H9 (cell line): ENCODE results near the gene SFN. TPM values are rescaled to one million over a fixed set of nuclear protein-coding genes. Genes with fewer than 3 reads are reported as not detected.
"Not testable (repeated sequence)": the region's sequence is repeated elsewhere in the genome, so short reads cannot be mapped to it uniquely, and the experiment has no call there.

Experiments
- DNase-seq: peaks from one replicate; pipeline ENCODE4 v3.0.0-alpha.2; 2017
- H2AFZ ChIP-seq: one replicate; pipeline ENCODE4 v1.6.1; 2013; ENCODE audit warnings: mild to moderate bottlenecking, low read length, control low read depth, moderate library complexity
- H2AK5ac ChIP-seq: 2 replicates; pipeline ENCODE4 v1.6.1; 2013; ENCODE audit warnings: low read length, control low read depth, mixed read lengths; ENCODE audit not compliant: insufficient read length
- H2BK120ac ChIP-seq: one replicate; pipeline ENCODE4 v1.6.1; 2013; ENCODE audit warnings: low read depth, mild to moderate bottlenecking, low read length, control low read depth, inconsistent platforms; ENCODE audit not compliant: poor library complexity, severe bottlenecking
- H2BK12ac ChIP-seq: 2 replicates; pipeline ENCODE4 v1.6.1; 2013; ENCODE audit warnings: low read length, control low read depth, mixed read lengths, low read depth; ENCODE audit not compliant: insufficient read length
- H2BK15ac ChIP-seq: 2 replicates; pipeline ENCODE4 v1.6.1; 2013; ENCODE audit warnings: low read depth, low read length, control low read depth
- H2BK20ac ChIP-seq: one replicate; pipeline ENCODE4 v1.6.1; 2013; ENCODE audit warnings: low read depth, mild to moderate bottlenecking, low read length, control low read depth, inconsistent platforms; ENCODE audit not compliant: poor library complexity, severe bottlenecking
- H2BK5ac ChIP-seq: 2 replicates; pipeline ENCODE4 v1.6.1; 2013; ENCODE audit warnings: low read length, control low read depth, mixed read lengths; ENCODE audit not compliant: insufficient read length
- H3K14ac ChIP-seq: 2 replicates; pipeline ENCODE4 v1.6.1; 2013; ENCODE audit warnings: low read length, control low read depth; ENCODE audit not compliant: insufficient read depth
- H3K18ac ChIP-seq: 2 replicates; pipeline ENCODE4 v1.6.1; 2013; ENCODE audit warnings: low read depth, mild to moderate bottlenecking, mixed read lengths, low read length, control low read depth; ENCODE audit not compliant: insufficient read length
- H3K23ac ChIP-seq: 2 replicates; pipeline ENCODE4 v1.6.1; 2013; ENCODE audit warnings: low read length, control low read depth, mixed read lengths, low read depth; ENCODE audit not compliant: insufficient read length
- H3K23me2 ChIP-seq: 2 replicates; pipeline ENCODE4 v1.6.1; 2013; ENCODE audit warnings: low read depth, mild to moderate bottlenecking, mixed read lengths, low read length, control low read depth; ENCODE audit not compliant: insufficient read length, poor library complexity, severe bottlenecking
- H3K27ac ChIP-seq: 2 replicates; pipeline ENCODE4 v1.5.1; 2013; ENCODE audit warnings: low read length, control low read depth, mixed read lengths, low read depth; ENCODE audit not compliant: insufficient read length
- H3K27me3 ChIP-seq: 2 replicates; pipeline ENCODE4 v1.6.1; 2013; ENCODE audit warnings: low read length, control low read depth, inconsistent platforms; ENCODE audit not compliant: insufficient read depth
- H3K4ac ChIP-seq: 2 replicates; pipeline ENCODE4 v1.6.1; 2013; ENCODE audit warnings: low read depth, mild to moderate bottlenecking, control low read depth, inconsistent platforms, low read length, moderate library complexity
- H3K4me1 ChIP-seq: 2 replicates; pipeline ENCODE4 v1.6.1; 2013; ENCODE audit warnings: low read length, control low read depth, inconsistent platforms; ENCODE audit not compliant: insufficient read depth
- H3K4me2 ChIP-seq: 2 replicates; pipeline ENCODE4 v1.6.1; 2013; ENCODE audit warnings: low read length, control low read depth, mixed read lengths; ENCODE audit not compliant: insufficient read length, insufficient read depth
- H3K56ac ChIP-seq: 2 replicates; pipeline ENCODE4 v1.6.1; 2013; ENCODE audit warnings: low read depth, mild to moderate bottlenecking, mixed read lengths, low read length, control low read depth; ENCODE audit not compliant: insufficient read length
- H3K79me1 ChIP-seq: 2 replicates; pipeline ENCODE4 v1.6.1; 2013; ENCODE audit warnings: low read depth, mild to moderate bottlenecking, moderate library complexity, low read length, control low read depth, inconsistent platforms; ENCODE audit not compliant: insufficient read depth, poor library complexity, severe bottlenecking
- H3K79me2 ChIP-seq: 2 replicates; pipeline ENCODE4 v1.6.1; 2013; ENCODE audit warnings: low read length, control low read depth, inconsistent platforms; ENCODE audit not compliant: insufficient read depth
- H3K9ac ChIP-seq: 2 replicates; pipeline ENCODE4 v1.6.1; 2013; ENCODE audit warnings: low read length, control low read depth, mixed read lengths; ENCODE audit not compliant: insufficient read length; ENCODE audit errors: extremely low read depth
- H3K9me3 ChIP-seq: one replicate; pipeline ENCODE4 v1.6.1; 2013; ENCODE audit warnings: low read depth, low read length, inconsistent platforms; ENCODE audit not compliant: control insufficient read depth
- H3T11ph ChIP-seq: one replicate; pipeline ENCODE4 v1.6.1; 2013; ENCODE audit warnings: mild to moderate bottlenecking, low read length, control low read depth, inconsistent platforms
- H4K20me1 ChIP-seq: one replicate; pipeline ENCODE4 v1.6.1; 2013; ENCODE audit not compliant: control insufficient read depth, insufficient read length, insufficient read depth
- H4K5ac ChIP-seq: 2 replicates; pipeline ENCODE4 v1.6.1; 2013; ENCODE audit warnings: low read depth, mild to moderate bottlenecking, mixed read lengths, low read length, control low read depth; ENCODE audit not compliant: insufficient read length
- H4K8ac ChIP-seq: replicated peaks from 2 replicates; pipeline ENCODE4 v1.6.1; 2013; ENCODE audit warnings: low read length, control low read depth, mixed read lengths, low read depth; ENCODE audit not compliant: insufficient read length
- H4K91ac ChIP-seq: 2 replicates; pipeline ENCODE4 v1.6.1; 2013; ENCODE audit warnings: low read depth, mild to moderate bottlenecking, moderate library complexity, mixed read lengths, low read length, control low read depth; ENCODE audit not compliant: insufficient read length
- H3K27ac Mint-ChIP-seq, 3 experiments: 2 replicates in 2 of 3; 3 replicates in 1 of 3; pipeline ENCODE4 v1.8.0; 2020 to 2021; ENCODE audit warnings: mixed read lengths in 3 of 3, mild to moderate bottlenecking in 1 of 3, moderate library complexity in 1 of 3
- H3K27me3 Mint-ChIP-seq: 2 replicates; pipeline ENCODE4 v1.8.0; 2021; ENCODE audit warnings: low read depth, mild to moderate bottlenecking, moderate library complexity, mixed read lengths
- H3K36me3 Mint-ChIP-seq, 3 experiments: 2 replicates in 2 of 3; 3 replicates in 1 of 3; pipeline ENCODE4 v1.8.0; 2020 to 2021; ENCODE audit warnings: low read depth in 3 of 3, mixed read lengths in 3 of 3; ENCODE audit not compliant: insufficient read depth in 1 of 3
- H3K4me1 Mint-ChIP-seq, 2 experiments: 2 replicates each; pipeline ENCODE4 v1.8.0; 2020; ENCODE audit warnings: mixed read lengths in 2 of 2
- H3K4me3 Mint-ChIP-seq, 2 experiments: 2 replicates in 1 of 2; 3 replicates in 1 of 2; pipeline ENCODE4 v1.8.0; 2020 to 2021; ENCODE audit warnings: mild to moderate bottlenecking in 2 of 2, mixed read lengths in 2 of 2, moderate library complexity in 1 of 2
- H3K9me3 Mint-ChIP-seq, 2 experiments: 2 replicates in 1 of 2; 3 replicates in 1 of 2; pipeline ENCODE4 v1.8.0; 2020; ENCODE audit warnings: mild to moderate bottlenecking in 2 of 2, mixed read lengths in 2 of 2, moderate library complexity in 1 of 2
- WGBS: extraction: QIAGEN DNeasy Blood & Tissue Kit; methylation state at CpG from one replicate; pipeline ENCODE4 v1.1.7; 2013; ENCODE audit warnings: missing lambda C conversion rate, low lambda C conversion rate, mixed read lengths; ENCODE audit not compliant: insufficient read length; ENCODE audit errors: extremely low coverage; 5-methylcytosine and 5-hydroxymethylcytosine counted together
- total RNA-seq: library from RNA; stranded (reverse); gene quantifications from 2 replicates; pipeline ENCODE4 v1.2.1, GENCODE V29; 2021
- TF ChIP-seq, protein P1 (sequence below): fragments of 200-600 bp; sonication (generic); conservative IDR thresholded peaks from 3 replicates; pipeline ENCODE4 v1.8.0; 2021; ENCODE audit warnings: antibody characterized with exemption, mild to moderate bottlenecking

Gene SFN
- total RNA-seq, 1 experiment from 2014 or later = 4.3 TPM

DNA sequence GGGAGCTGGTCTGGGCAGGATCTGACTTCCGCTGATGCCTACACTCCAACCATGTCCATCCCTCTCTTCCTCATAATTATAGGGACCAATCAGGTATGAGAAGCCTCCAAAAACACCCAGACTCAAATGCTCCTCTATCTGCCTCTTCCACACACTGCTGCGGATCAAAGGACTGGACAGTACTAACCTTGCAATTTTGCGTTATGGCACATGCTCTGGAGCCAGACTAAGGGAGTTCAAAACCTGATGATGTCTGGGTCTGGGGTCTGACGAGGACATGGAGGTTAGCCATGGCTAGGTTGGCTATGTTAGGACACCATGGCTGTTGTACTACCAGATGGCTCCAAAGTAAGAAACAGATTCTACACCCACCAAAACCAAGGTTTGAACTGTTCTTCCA is 16.8 kb downstream of the SFN start:
- TF ChIP-seq, protein P1, sequence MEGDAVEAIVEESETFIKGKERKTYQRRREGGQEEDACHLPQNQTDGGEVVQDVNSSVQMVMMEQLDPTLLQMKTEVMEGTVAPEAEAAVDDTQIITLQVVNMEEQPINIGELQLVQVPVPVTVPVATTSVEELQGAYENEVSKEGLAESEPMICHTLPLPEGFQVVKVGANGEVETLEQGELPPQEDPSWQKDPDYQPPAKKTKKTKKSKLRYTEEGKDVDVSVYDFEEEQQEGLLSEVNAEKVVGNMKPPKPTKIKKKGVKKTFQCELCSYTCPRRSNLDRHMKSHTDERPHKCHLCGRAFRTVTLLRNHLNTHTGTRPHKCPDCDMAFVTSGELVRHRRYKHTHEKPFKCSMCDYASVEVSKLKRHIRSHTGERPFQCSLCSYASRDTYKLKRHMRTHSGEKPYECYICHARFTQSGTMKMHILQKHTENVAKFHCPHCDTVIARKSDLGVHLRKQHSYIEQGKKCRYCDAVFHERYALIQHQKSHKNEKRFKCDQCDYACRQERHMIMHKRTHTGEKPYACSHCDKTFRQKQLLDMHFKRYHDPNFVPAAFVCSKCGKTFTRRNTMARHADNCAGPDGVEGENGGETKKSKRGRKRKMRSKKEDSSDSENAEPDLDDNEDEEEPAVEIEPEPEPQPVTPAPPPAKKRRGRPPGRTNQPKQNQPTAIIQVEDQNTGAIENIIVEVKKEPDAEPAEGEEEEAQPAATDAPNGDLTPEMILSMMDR = no peak
- no peaks in the 10 kb centered on the region for H4K20me1 ChIP-seq
- Mint-ChIP-seq H3K4me1 (peaks cover 0 to 5% of the 10 kb centered on the region in 2 experiments; a peak in 2 of 4 replicates), H3K9me3 (no peaks in the 10 kb centered on the region), H3K27me3 (no peaks in the 10 kb centered on the region), H3K27ac (no peak overlapping the region), H3K4me3 (no peak overlapping the region), H3K36me3 (peaks cover 16 to 54% (median 43%) of the 10 kb centered on the region in 3 experiments; a peak in 6 of 7 replicates)
- H4K8ac ChIP-seq = no peak overlapping the region
- H3K4me2 ChIP-seq = no peak overlapping the region
- H4K5ac ChIP-seq = no peak overlapping the region
- H2BK120ac ChIP-seq = no peak overlapping the region
- H3T11ph ChIP-seq = no peak overlapping the region
- H3K27me3 ChIP-seq = no peaks in the 10 kb centered on the region
- no peaks in the 10 kb centered on the region for H3K9me3 ChIP-seq
- no peak overlapping the region for H3K9ac ChIP-seq
- H2BK15ac ChIP-seq = no peak overlapping the region
- no CpG with 5 or more reads among the region's 4 CpGs for WGBS
- no peak overlapping the region for H3K14ac ChIP-seq
- H3K79me1 ChIP-seq = no peaks in the 10 kb centered on the region
- H2BK5ac ChIP-seq = no peak overlapping the region
- no peaks in the 10 kb centered on the region for H3K23me2 ChIP-seq
- no peak overlapping the region for H3K56ac ChIP-seq
- H2AFZ ChIP-seq = no peak overlapping the region
- no peak overlapping the region for H4K91ac ChIP-seq
- H3K18ac ChIP-seq = no peak overlapping the region
- H2BK12ac ChIP-seq = no peak overlapping the region
- H3K27ac ChIP-seq = no peak overlapping the region
- no peaks in the 10 kb centered on the region; the same call in 1 of the 2 replicates for H3K4me1 ChIP-seq
- no peaks in the 10 kb centered on the region for H3K79me2 ChIP-seq
- H2BK20ac ChIP-seq = no peak overlapping the region
- H3K23ac ChIP-seq = no peak overlapping the region
- no peak for DNase-seq
- no peak overlapping the region for H2AK5ac ChIP-seq
- H3K4ac ChIP-seq = no peak overlapping the region

DNA sequence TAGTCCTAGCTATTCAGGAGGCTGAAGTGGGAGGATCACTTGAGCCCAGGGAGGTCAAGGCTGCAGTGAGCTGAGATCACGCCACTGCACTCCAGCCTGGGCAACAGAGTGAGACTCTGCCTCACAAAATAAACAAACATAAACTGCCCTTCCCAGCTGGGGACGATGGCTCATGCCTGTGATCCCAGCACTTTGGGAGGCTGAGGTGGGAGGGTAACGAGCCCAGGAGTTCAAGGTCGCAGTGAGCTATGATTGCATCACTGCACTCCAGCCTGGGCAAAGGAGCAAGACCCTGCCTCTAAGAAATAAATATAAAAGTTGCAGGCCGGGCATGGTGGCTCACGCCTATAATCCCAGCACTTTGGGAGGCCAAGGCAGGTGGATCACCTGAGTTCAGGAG is 18.7 kb downstream of the SFN start:
- H3K79me1 ChIP-seq, H3K27ac Mint-ChIP-seq, H3K18ac ChIP-seq, H3T11ph ChIP-seq, H2AK5ac ChIP-seq, H3K4ac ChIP-seq, H3K23ac ChIP-seq, H3K27me3 ChIP-seq, H3K4me1 ChIP-seq, H3K23me2 ChIP-seq, H3K4me3 Mint-ChIP-seq, H4K5ac ChIP-seq, H3K56ac ChIP-seq, H4K20me1 ChIP-seq, H2BK5ac ChIP-seq, DNase-seq, H3K4me2 ChIP-seq, H4K91ac ChIP-seq, H3K4me1 Mint-ChIP-seq, H3K27ac ChIP-seq, H3K9ac ChIP-seq, H3K79me2 ChIP-seq, H2BK20ac ChIP-seq, H3K14ac ChIP-seq, H2BK15ac ChIP-seq, H3K9me3 Mint-ChIP-seq, H3K27me3 Mint-ChIP-seq, H2BK120ac ChIP-seq, H2AFZ ChIP-seq, H2BK12ac ChIP-seq, H3K9me3 ChIP-seq, H4K8ac ChIP-seq: not testable (repeated sequence)
- peaks cover 24 to 69% (median 56%) of the 10 kb centered on the region in 3 experiments; a peak in 6 of 7 replicates for H3K36me3 Mint-ChIP-seq
- no CpG with 5 or more reads among the region's 6 CpGs for WGBS
